ENCODE data around the gene DIPK1B.
A peak's percentile ranks its signal among the peaks of the same experiment; 100 is the strongest.
"Not testable (repeated sequence)": the region's sequence is repeated elsewhere in the genome, so short reads cannot be mapped to it uniquely, and the experiment has no call there.

The DIPK1B gene

GRCh38 chr9:136760834-136761544 is 48.6 kb downstream of the DIPK1B start:
- H3K4me1 ChIP-seq; H3K9me3 ChIP-seq; H3K36me3 ChIP-seq (replicated peaks); H3K4me3 ChIP-seq; H3K27me3 ChIP-seq (ENCODE audit: low read depth); in situ Hi-C loops (cut with MboI; ENCODE audit: low sequenced_read_pairs): not testable (repeated sequence)
- DNase-seq (ENCODE audit: low spot score in 2 of 2), result peak; percentile 64 to 85

GRCh38 chr9:136761545-136761981 is 49.2 kb downstream of the DIPK1B start:
- no peaks in the 10 kb centered on the region for H3K36me3 ChIP-seq (replicated peaks)
- H3K4me3 ChIP-seq, result no peak overlapping the region
- no peaks in the 10 kb centered on the region for H3K9me3 ChIP-seq
- H3K4me1 ChIP-seq, result peaks cover 6% of the 10 kb centered on the region; the same call in 1 of the 2 replicates
- no peaks in the 10 kb centered on the region for H3K27me3 ChIP-seq (ENCODE audit: low read depth)
- no peak for DNase-seq (ENCODE audit: low spot score in 2 of 2)
- in situ Hi-C loops (cut with MboI; ENCODE audit: low sequenced_read_pairs), result no loop called here

GRCh38 chr9:136762221-136762691 is 49.9 kb downstream of the DIPK1B start:
- in situ Hi-C loops (cut with MboI; ENCODE audit: low sequenced_read_pairs), result no loop called here
- Histone ChIP-seq H3K4me1 (peaks cover 6% of the 10 kb centered on the region; the same call in 1 of the 2 replicates), H3K9me3 (no peaks in the 10 kb centered on the region), H3K36me3 (replicated peaks) (no peaks in the 10 kb centered on the region), H3K27me3 (ENCODE audit: low read depth) (no peaks in the 10 kb centered on the region), H3K4me3 (no peak overlapping the region)
- no peak for DNase-seq (ENCODE audit: low spot score in 2 of 2)

GRCh38 chr9:136762915-136763648 is 50.7 kb downstream of the DIPK1B start:
- peaks cover 6% of the 10 kb centered on the region; the same call in 1 of the 2 replicates for H3K4me1 ChIP-seq
- in situ Hi-C loops (cut with MboI; ENCODE audit: low sequenced_read_pairs), result no loop called here
- no peaks in the 10 kb centered on the region for H3K36me3 ChIP-seq (replicated peaks)
- H3K4me3 ChIP-seq, result no peak overlapping the region
- DNase-seq (ENCODE audit: low spot score in 2 of 2), result peak; percentile 74 to 97
- no peaks in the 10 kb centered on the region for H3K9me3 ChIP-seq
- H3K27me3 ChIP-seq (ENCODE audit: low read depth), result peaks cover 4% of the 10 kb centered on the region

- no peak for DNase-seq (ENCODE audit: low spot score in 2 of 2)
- in situ Hi-C loops (cut with MboI; ENCODE audit: low sequenced_read_pairs), result no loop called here
- Histone ChIP-seq H3K36me3 (replicated peaks) (no peaks in the 10 kb centered on the region), H3K4me1 (peaks cover 6% of the 10 kb centered on the region; the same call in 1 of the 2 replicates), H3K4me3 (no peak overlapping the region), H3K27me3 (ENCODE audit: low read depth) (peaks cover 4% of the 10 kb centered on the region), H3K9me3 (no peaks in the 10 kb centered on the region)
These were observed 51.3 kb downstream of the DIPK1B start for GRCh38 chr9:136763649-136764035.

- Histone ChIP-seq H3K9me3 (no peaks in the 10 kb centered on the region), H3K27me3 (ENCODE audit: low read depth) (peaks cover 4% of the 10 kb centered on the region), H3K36me3 (replicated peaks) (no peaks in the 10 kb centered on the region), H3K4me1 (peaks cover 6% of the 10 kb centered on the region; the same call in 1 of the 2 replicates), H3K4me3 (no peak within 1 kb of the TSS)
- in situ Hi-C loops (cut with MboI; ENCODE audit: low sequenced_read_pairs), result no loop called here
- DNase-seq (ENCODE audit: low spot score in 2 of 2), result no peak
These were observed 52.0 kb downstream of the DIPK1B start, which contains the start of gene LCN15 for GRCh38 chr9:136764301-136764891. LCN15 (minus strand) TSS chr9:136764518; CDS start chr9:136764488, 30 bp downstream.

- in situ Hi-C loops (cut with MboI; ENCODE audit: low sequenced_read_pairs), result no loop called here
- DNase-seq (ENCODE audit: low spot score in 2 of 2), result no peak
- Histone ChIP-seq H3K4me3 (no peak overlapping the region), H3K9me3 (no peaks in the 10 kb centered on the region), H3K4me1 (peaks cover 6% of the 10 kb centered on the region; the same call in 1 of the 2 replicates), H3K27me3 (ENCODE audit: low read depth) (peaks cover 4% of the 10 kb centered on the region), H3K36me3 (replicated peaks) (no peaks in the 10 kb centered on the region)
These were observed 52.7 kb downstream of the DIPK1B start for GRCh38 chr9:136765041-136765440.

- DNase-seq (ENCODE audit: low spot score in 2 of 2); in situ Hi-C loops (cut with MboI; ENCODE audit: low sequenced_read_pairs); H3K4me1 ChIP-seq; H3K9me3 ChIP-seq; H3K27me3 ChIP-seq (ENCODE audit: low read depth); H3K36me3 ChIP-seq (replicated peaks); H3K4me3 ChIP-seq: not testable (repeated sequence)
These were observed 53.5 kb downstream of the DIPK1B start for GRCh38 chr9:136765745-136766409.

- in situ Hi-C loops (cut with MboI; ENCODE audit: low sequenced_read_pairs); H3K9me3 ChIP-seq; H3K4me3 ChIP-seq; H3K4me1 ChIP-seq; H3K27me3 ChIP-seq (ENCODE audit: low read depth); H3K36me3 ChIP-seq (replicated peaks): not testable (repeated sequence)
- peak in 1 of 2 experiments; percentile 70 for DNase-seq (ENCODE audit: low spot score in 2 of 2)
These were observed 54.2 kb downstream of the DIPK1B start for GRCh38 chr9:136766410-136767120.

- peak in 1 of 2 experiments; percentile 81 for DNase-seq (ENCODE audit: low spot score in 2 of 2)
- Histone ChIP-seq H3K36me3 (replicated peaks) (no peaks in the 10 kb centered on the region), H3K4me3 (peak overlapping the region; percentile 11; the same call in 1 of the 2 replicates), H3K27me3 (ENCODE audit: low read depth) (peaks cover 4% of the 10 kb centered on the region), H3K9me3 (no peaks in the 10 kb centered on the region), H3K4me1 (no peaks in the 10 kb centered on the region)
- in situ Hi-C loops (cut with MboI; ENCODE audit: low sequenced_read_pairs), result no loop called here
These were observed 57.4 kb downstream of the DIPK1B start for GRCh38 chr9:136769710-136770191.

GRCh38 chr9:136771907-136772415 is 59.6 kb downstream of the DIPK1B start:
- Histone ChIP-seq H3K4me3 (no peak overlapping the region), H3K9me3 (no peaks in the 10 kb centered on the region), H3K4me1 (no peaks in the 10 kb centered on the region), H3K36me3 (replicated peaks) (no peaks in the 10 kb centered on the region), H3K27me3 (ENCODE audit: low read depth) (peaks cover 8% of the 10 kb centered on the region)
- no peak for DNase-seq (ENCODE audit: low spot score in 2 of 2)
- in situ Hi-C loops (cut with MboI; ENCODE audit: low sequenced_read_pairs), result no loop called here

- Histone ChIP-seq H3K9me3 (no peaks in the 10 kb centered on the region), H3K4me3 (no peak overlapping the region), H3K27me3 (ENCODE audit: low read depth) (peaks cover 11% of the 10 kb centered on the region; the same call in 1 of the 2 replicates), H3K36me3 (replicated peaks) (no peaks in the 10 kb centered on the region), H3K4me1 (no peaks in the 10 kb centered on the region)
- DNase-seq (ENCODE audit: low spot score in 2 of 2), result peak; percentile 29 to 73
- in situ Hi-C loops (cut with MboI; ENCODE audit: low sequenced_read_pairs), result no loop called here
These were observed 61.1 kb downstream of the DIPK1B start for GRCh38 chr9:136773386-136774044.
